RCC 7860 (cell line): ENCODE results near the gene FRG1.
"Not testable (repeated sequence)": the region's sequence is repeated elsewhere in the genome, so short reads cannot be mapped to it uniquely, and the experiment has no call there.

Experiments
- DNase-seq: peaks from one replicate; pipeline ENCODE4 v3.0.0-alpha.2; 2015; ENCODE audit warnings: low spot score
- FAIRE-seq: peaks from 2 replicates; lab custom pipeline; 2012; peaks lifted over from hg19 to GRCh38; lab: Jason Lieb, UNC

Gene FRG1

GRCh38 chr4:189983916-189984526 lies 43.3 kb downstream of the FRG1 start:
- not testable (repeated sequence) for FAIRE-seq

GRCh38 chr4:189984661-189985060 lies 44.0 kb downstream of the FRG1 start:
- not testable (repeated sequence) for FAIRE-seq, DNase-seq

More at GRCh38 chr4:189983916-189984526, 43.3 kb downstream of the FRG1 start:
- DNase-seq: not testable (repeated sequence)

- not testable (repeated sequence) for DNase-seq, FAIRE-seq
Observed at GRCh38 chr4:189985651-189986243, 45.1 kb downstream of the FRG1 start.

GRCh38 chr4:189988877-189989431 lies 48.3 kb downstream of the FRG1 start:
- FAIRE-seq (no peak), DNase-seq (no peak)

GRCh38 chr4:189989941-189990340 lies 49.3 kb downstream of the FRG1 start:
- FAIRE-seq, DNase-seq: not testable (repeated sequence)
